Hair follicle dermal papilla cell (primary cell): Measurements from ENCODE around the gene PRSS12. TPM values are rescaled to one million over a fixed set of nuclear protein-coding genes. Genes with fewer than 3 reads are reported as not detected.

Experiments used
- small RNA-seq: library from RNA; depleted of rRNA; stranded (forward); fragments of <200 nt; gene quantifications from one replicate; pipeline ENCODE3, GENCODE V24; 2012
- total RNA-seq: library from RNA; depleted of rRNA; stranded (reverse); fragments of >200 nt; gene quantifications from 2 replicates; pipeline ENCODE4 v1.2.3, GENCODE V29; 2012

The PRSS12 gene, protein sequence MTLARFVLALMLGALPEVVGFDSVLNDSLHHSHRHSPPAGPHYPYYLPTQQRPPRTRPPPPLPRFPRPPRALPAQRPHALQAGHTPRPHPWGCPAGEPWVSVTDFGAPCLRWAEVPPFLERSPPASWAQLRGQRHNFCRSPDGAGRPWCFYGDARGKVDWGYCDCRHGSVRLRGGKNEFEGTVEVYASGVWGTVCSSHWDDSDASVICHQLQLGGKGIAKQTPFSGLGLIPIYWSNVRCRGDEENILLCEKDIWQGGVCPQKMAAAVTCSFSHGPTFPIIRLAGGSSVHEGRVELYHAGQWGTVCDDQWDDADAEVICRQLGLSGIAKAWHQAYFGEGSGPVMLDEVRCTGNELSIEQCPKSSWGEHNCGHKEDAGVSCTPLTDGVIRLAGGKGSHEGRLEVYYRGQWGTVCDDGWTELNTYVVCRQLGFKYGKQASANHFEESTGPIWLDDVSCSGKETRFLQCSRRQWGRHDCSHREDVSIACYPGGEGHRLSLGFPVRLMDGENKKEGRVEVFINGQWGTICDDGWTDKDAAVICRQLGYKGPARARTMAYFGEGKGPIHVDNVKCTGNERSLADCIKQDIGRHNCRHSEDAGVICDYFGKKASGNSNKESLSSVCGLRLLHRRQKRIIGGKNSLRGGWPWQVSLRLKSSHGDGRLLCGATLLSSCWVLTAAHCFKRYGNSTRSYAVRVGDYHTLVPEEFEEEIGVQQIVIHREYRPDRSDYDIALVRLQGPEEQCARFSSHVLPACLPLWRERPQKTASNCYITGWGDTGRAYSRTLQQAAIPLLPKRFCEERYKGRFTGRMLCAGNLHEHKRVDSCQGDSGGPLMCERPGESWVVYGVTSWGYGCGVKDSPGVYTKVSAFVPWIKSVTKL
- 100 and 114 TPM in 2 replicates for total RNA-seq

DNA sequence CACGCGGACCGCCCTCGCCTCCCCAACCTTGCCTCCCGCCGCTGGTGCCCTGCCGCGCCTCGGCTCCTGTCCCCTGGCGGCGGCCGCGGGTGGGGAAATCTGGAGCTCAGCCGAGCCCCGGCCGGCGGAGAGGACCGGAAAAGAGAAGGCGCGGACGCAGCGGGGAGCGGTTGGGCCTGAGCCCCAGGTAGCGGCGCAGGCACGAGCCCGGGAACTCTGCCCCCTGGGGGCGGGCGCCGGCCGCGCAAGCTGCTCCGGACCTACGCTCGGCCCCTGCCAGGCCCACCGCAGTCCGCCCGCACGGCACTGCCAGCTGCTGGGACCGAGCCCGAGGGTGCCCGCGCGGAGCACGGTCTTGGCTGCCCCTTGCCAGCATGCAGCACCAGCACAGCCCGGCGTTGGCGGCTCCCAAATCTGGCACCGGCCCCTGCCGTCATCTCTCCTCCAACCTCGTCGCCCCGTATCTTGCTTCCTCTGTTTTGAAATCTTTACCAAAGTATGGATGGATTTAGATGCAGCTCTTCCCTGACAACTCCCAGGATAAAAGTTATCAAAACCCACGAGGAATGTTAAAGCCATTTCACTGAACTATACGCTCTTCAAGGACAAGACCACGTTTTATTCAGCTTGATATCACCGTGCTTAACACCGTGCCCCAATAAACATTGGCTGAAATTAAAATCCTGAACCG lies at the start of gene PRSS12:
PRSS12 (minus strand) TSS at position 161 of the 691 bp plus-strand sequence. CDS start 283 bp downstream, outside the sequence.

Small RNA genes lying within 50 kb of the gene (small RNA-seq; reads per million reads assigned to genes)
- not detected for gene SNORA24
